GM19239 (cell line): ENCODE measurements around the gene GPC6.

ENCODE experiments used
- DNase-seq: peaks from one replicate; pipeline ENCODE4 v3.0.0; 2011; ENCODE audit warnings: low spot score; ENCODE audit not compliant: insufficient read length
- FAIRE-seq: peaks from 2 replicates; lab custom pipeline; 2011; peaks lifted over from hg19 to GRCh38; lab: Jason Lieb, UNC

GPC6 gene

DNA sequence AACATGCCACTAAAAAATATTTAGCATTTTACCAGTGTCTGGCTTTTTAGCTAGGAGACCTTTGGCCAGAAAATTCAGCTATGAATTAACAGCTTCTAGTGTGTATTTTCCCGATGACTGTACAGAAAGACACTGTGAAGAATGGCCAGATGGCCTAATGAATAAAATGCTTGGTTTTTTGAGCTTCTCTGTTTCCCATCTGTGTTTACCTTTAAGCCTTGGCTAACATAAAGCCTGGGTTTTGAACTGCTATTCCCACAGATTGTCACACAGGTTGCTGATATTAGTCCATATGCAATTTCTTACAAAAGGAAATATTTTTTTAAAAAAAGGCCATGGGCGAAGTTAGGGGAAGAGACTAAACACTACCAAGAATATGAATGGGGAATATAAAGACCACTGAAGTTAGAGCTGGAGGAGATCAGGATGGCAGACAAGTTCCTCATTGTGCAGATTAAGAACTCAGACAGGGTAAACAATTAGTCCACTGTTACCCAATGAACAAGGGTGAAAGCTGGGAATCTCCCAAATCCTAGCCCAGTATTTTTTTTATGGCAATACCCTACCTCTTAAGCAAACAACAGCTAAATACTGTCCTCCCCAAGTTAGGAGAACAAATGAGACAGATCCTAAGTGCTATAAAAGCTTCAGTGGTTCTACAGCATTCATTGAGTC lies 1157.8 kb downstream of the GPC6 start:
- DNase-seq (no peak), FAIRE-seq (no peak)

- FAIRE-seq (no peak), DNase-seq (no peak)
Measured at GRCh38 chr13:94387047-94387446, 1160.4 kb downstream of the GPC6 start.

GRCh38 chr13:94389604-94390351 lies 1163.2 kb downstream of the GPC6 start:
- FAIRE-seq (no peak), DNase-seq (no peak)

- no peak for DNase-seq
- FAIRE-seq: no peak
Measured at GRCh38 chr13:94390881-94391280, 1164.3 kb downstream of the GPC6 start.

GRCh38 chr13:94394723-94395122 lies 1168.1 kb downstream of the GPC6 start:
- FAIRE-seq: no peak
- no peak for DNase-seq

DNA sequence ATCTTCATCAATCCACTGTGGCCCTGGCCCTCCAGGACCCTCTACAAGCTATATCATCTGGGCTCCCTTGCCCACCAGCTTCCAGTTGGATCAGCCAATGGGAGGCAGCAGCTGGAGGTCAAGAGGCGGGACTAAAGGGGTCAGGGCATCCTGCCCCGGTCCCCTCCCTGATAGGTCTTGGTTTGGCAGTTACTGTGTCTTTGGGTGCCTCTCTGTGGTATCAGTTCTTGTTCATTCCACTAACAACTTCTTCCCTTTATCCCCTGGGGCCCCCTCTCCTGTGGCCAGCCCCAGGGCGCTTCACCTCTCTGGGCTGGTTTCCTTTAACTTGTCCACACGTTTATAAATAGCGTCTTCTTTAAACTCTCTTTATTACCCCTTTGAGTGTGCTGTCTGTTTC lies 1169.3 kb downstream of the GPC6 start:
- DNase-seq (no peak), FAIRE-seq (no peak)

DNA sequence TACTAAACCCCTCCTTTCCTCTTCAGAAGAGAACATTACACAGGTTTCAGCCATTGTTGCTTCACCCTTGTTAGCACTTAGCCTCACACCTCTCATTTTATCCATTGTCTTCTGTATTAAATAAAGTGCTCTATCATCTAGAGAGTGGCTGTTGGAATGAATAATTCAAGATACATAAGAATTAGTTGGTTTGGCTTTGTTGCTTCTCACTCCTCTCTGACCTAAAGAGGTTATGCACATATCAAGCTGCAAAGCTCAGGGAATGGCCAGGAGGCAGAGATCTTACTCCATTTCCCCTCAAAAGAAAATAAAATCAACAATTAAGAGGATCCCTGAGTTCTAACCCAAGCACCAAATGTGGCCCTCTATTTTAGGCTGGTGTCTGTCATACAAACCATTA lies 1173.2 kb downstream of the GPC6 start:
- DNase-seq (no peak), FAIRE-seq (no peak)

- FAIRE-seq: no peak
- no peak for DNase-seq
Measured at GRCh38 chr13:94400874-94401273, 1174.3 kb downstream of the GPC6 start.

DNA sequence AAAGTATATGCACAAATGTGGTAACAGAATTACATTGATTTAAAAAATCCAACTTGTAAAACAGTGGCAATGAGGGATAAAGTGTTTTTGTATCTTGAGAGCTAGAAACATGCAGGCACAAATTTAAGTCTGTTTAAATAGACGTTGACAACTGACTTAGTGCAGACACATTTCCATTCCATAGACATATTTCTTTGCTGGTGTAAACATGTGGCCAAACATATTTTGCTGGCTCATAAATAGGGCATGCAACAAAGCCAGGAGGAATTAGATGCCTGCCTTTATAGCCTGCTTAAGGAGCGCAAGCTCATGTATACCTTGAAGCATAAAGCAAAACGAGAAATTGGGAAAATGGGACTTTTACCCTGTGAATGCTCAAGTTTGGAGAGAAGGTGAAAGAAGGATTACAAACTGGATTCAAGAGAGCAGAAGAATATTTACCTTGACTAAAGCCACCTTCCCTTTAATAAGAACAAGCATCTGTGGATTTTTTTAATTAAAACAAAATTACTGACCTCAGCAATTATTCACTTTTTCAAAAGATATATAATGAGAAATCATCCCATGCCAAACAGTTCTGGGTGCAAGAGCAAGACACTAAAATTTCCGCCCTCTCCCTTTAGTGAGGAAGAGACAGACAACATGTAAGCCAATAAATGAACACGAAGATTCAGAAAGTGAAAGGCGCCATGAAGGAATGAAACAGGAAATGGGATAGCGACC lies 1181.9 kb downstream of the GPC6 start:
- DNase-seq (no peak), FAIRE-seq (no peak)

DNA sequence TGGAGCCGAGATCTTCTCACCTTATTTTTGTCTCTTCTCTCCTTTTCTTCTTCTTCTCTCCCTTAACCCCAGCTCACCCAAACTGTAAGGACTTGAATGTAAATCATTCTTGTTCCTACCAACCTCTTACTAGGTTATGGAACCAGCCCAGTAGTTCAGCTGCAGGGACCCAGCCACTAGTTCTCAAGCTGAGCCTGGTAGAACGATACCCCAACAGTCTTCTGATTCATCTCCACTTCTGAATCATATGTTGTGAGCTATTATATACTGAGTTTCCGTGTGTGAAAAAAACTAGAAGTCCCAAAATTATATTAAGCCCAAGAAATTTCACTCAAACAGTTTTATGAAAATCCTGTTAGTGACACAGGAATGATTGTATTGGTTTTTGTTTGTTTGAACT lies 1185.1 kb downstream of the GPC6 start:
- FAIRE-seq (no peak), DNase-seq (no peak)

GRCh38 chr13:94412870-94413597 lies 1186.4 kb downstream of the GPC6 start:
- FAIRE-seq (no peak), DNase-seq (no peak)

- no peak for FAIRE-seq
Measured at GRCh38 chr13:94413598-94413944, 1187.0 kb downstream of the GPC6 start.

DNA sequence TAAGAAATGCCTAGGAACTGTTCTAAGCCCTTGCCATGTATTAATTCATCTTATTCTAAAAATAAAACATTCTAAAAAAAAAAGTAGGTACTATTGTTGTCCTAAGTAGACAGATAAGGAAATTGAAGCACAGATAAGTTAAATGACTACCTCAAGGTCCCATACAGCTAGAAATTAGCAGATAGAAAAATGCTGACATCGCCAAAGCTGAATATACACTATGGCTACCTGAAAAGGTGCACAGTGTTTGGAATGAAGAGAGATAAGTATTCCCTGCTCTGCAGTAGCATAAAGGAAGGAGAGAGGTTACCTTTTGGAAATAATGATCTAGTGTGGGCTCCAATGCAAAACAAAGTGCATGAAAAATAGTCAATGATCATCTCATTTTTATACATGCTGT lies 1187.5 kb downstream of the GPC6 start:
- DNase-seq (no peak), FAIRE-seq (no peak)

More at GRCh38 chr13:94413598-94413944, 1187.0 kb downstream of the GPC6 start:
- DNase-seq: no peak

- no peak for DNase-seq
- FAIRE-seq: no peak
Measured at GRCh38 chr13:94414708-94415107, 1188.1 kb downstream of the GPC6 start.

- FAIRE-seq (no peak), DNase-seq (no peak)
Measured at GRCh38 chr13:94415500-94416237, 1189.1 kb downstream of the GPC6 start.

DNA sequence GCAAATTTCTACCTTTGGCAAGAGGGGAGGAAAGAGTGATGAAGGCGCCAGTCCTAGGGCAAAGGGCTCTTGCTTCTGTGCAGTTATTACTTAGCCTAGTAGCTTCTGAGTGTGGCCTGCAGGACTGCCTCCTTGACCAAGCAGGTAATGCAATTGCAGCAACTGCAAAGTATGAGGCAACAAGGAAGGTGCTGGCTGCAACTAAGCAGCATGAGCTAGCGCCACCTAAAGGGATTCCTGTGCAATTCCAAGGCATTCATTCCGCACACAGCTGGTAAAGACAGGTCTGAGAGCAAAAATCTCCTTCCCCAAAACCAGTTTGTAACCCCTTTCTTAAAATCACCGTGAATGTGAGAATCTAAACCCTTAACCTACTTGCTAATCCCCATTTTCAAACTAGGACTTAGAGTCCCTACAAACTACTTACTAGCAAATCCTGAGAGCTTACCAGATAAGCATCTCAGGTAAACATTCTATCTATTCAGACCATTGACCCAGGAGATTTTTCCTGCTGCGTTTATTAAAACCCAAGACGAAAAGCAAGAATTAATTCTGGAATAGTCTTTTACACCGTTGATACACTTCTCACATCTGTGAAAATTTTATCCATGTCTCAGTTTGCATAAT lies 1190.0 kb downstream of the GPC6 start:
- FAIRE-seq: no peak
- no peak for DNase-seq

GRCh38 chr13:94417294-94417693 lies 1190.7 kb downstream of the GPC6 start:
- FAIRE-seq: no peak
- DNase-seq: no peak

- no peak for FAIRE-seq
- no peak for DNase-seq
Measured at GRCh38 chr13:94419304-94419924, 1192.8 kb downstream of the GPC6 start.

GRCh38 chr13:94419925-94420305 lies 1193.3 kb downstream of the GPC6 start:
- no peak for FAIRE-seq

More at GRCh38 chr13:94419925-94420305, 1193.3 kb downstream of the GPC6 start:
- DNase-seq: no peak
